GM12873 (cell line): ENCODE results near the gene CYB561D2.
A peak's percentile ranks its signal among the peaks of the same experiment; 100 is the strongest.

Experiments
- CTCF ChIP-seq: IDR thresholded peaks from 2 replicates; pipeline ENCODE4 v1.5.1; 2012; ENCODE audit warnings: low read depth, mild to moderate bottlenecking, moderate library complexity, low read length, control low read depth; ENCODE audit not compliant: insufficient read depth; ENCODE audit errors: missing control alignments

The CYB561D2 gene

GRCh38 chr3:50374363-50375257, 23.9 kb downstream of the CYB561D2 start:
- no peak for TF ChIP-seq CTCF

GRCh38 chr3:50375258-50375931, 24.7 kb downstream of the CYB561D2 start:
- peak; percentile 33 for TF ChIP-seq CTCF

GRCh38 chr3:50378024-50378423, 27.4 kb downstream of the CYB561D2 start:
- no peak for TF ChIP-seq CTCF

GRCh38 chr3:50378757-50379156, 28.1 kb downstream of the CYB561D2 start:
- no peak for TF ChIP-seq CTCF

GRCh38 chr3:50380405-50381085, 29.9 kb downstream of the CYB561D2 start:
- no peak for TF ChIP-seq CTCF

- no peak for TF ChIP-seq CTCF
Measured at GRCh38 chr3:50381383-50381782, 30.7 kb downstream of the CYB561D2 start.

GRCh38 chr3:50382722-50383121, 32.1 kb downstream of the CYB561D2 start:
- TF ChIP-seq CTCF = no peak
